Activated CD4-positive, CD25-positive, alpha-beta regulatory T cell treated with anti-CD3 and anti-CD28 coated beads, Interleukin-2, amount 50 U/mL, for 24 hours (primary cell): ENCODE data around the gene SPON1.
"Not testable (repeated sequence)": the region's sequence is repeated elsewhere in the genome, so short reads cannot be mapped to it uniquely, and the experiment has no call there.

ENCODE experiments used
- ATAC-seq, 2 donors: fragments of 150-1000 bp; cut with Tn5 transposase; one replicate each; pipeline ENCODE4 v1.10.0; 2021; ENCODE audit warnings: mild to moderate bottlenecking in 1 of 2, moderate library complexity in 1 of 2

Gene SPON1

DNA sequence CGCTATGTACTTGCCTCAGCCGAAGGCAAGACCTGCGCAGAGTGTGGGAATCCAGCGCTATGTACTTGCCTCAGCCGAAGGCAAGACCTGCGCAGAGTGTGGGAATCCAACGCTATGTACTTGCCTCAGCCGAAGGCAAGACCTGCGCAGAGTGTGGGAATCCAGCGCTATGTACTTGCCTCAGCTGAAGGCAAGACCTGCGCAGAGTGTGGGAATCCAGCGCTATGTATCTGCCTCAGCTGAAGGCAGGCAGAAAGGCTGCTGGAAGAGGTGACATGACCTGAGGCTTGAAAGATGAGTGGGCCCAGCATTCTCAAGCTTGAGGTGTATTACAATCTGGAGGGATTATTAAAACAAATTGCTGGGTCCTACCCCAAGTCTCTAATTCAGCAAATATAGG, 290.0 kb downstream of the SPON1 start:
- ATAC-seq: not testable (repeated sequence)

DNA sequence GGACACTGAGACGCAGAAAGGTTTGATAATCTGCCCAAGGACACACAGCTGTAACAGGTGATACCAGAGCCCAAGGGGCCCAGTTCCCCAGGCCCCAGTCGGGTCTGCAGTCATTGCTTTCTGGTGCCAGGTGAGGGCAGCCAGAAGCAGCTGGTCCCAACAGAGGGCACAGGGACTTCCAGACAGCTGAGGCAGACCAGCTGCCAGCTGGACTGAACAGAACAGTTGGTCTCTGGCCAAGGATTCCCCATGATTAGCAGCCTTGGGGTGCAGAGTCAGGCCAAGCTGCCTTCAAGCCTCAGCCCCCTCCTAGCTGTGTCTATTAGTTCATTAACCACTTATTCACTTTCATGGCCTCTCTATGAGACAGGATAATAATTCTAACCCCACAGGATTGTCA, 290.9 kb downstream of the SPON1 start:
- no peak for ATAC-seq

- no peak for ATAC-seq
These were observed 291.3 kb downstream of the SPON1 start for GRCh38 chr11:14253840-14254239.

GRCh38 chr11:14254533-14255237, 292.2 kb downstream of the SPON1 start:
- no peak for ATAC-seq

DNA sequence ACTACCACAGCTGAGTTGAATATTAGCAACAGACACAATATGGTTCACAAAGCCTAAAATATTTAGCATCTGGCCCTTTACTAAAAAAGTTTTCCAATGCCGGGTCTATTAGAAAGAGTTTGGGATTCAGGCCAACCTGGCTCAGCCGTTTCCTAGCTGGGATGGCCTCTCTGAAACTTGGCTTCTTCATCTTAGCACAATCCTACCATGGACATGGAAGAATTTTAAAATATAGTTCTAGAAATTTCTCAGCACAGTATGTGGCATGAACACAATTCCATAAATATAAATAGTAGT, 292.7 kb downstream of the SPON1 start:
- no peak for ATAC-seq

DNA sequence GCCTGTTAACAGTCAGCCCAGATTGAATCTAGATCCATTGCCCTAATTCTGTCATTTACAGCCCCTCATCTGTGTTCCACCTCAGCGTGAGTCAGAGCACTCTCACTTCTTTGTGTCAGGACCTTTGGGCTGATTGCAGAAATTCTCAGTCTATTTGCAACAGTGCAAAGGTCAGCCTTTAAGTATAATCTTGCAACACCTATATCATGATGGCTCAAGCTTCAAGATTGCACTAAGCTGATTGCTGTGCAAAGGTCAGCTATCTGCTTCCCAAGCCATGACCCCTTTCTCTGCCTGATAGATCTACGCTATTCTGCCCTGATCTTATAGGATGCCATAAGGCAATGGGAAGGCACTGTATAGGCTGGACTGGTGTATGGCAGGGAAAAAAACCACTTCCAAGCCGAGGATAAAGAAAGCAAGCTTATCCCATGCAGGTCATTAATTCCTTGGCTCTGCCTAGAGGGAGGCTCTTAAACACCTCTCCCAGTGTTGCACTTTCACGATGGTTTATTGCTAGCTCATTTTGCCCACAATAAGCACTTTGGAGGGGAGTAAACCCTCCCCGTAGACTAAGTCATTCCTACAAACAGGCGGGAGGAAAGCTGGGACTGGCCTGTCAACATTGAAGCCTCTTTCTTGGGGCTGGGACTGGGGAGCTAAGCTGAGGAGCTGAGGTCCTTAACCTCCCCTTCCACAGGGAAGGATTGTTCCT, 295.9 kb downstream of the SPON1 start:
- no peak for ATAC-seq

GRCh38 chr11:14259186-14259784, 296.8 kb downstream of the SPON1 start:
- no peak for ATAC-seq

DNA sequence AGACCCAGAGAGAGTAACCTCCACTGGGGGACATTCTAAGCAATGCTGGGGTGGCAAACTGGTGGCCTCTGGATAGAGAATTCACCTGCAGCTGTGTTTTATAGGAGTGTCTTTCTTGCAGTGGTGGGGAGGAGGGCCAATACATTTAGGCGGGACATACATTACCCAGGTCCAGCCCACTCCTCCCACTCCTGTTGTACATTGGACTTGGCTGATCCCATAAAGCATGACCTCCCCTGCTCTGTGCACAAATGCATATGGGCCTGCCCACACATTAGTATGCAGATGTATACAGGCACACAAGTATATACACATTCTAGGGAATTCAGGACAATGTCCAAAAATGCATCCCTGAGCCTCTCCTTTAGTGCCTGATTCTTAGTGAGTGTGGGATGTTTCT, 297.4 kb downstream of the SPON1 start:
- no peak for ATAC-seq

GRCh38 chr11:14261066-14261465, 298.5 kb downstream of the SPON1 start:
- no peak for ATAC-seq

- ATAC-seq: no peak
These were observed 299.8 kb downstream of the SPON1 start for GRCh38 chr11:14262271-14262846.

- ATAC-seq: no peak
These were observed 302.4 kb downstream of the SPON1 start for GRCh38 chr11:14264966-14265365.

- no peak for ATAC-seq
These were observed 304.1 kb downstream of the SPON1 start for GRCh38 chr11:14266622-14267021.

GRCh38 chr11:14267861-14268635, 305.5 kb downstream of the SPON1 start:
- ATAC-seq: no peak

- peak; percentile 71 to 77 for ATAC-seq
These were observed 307.4 kb downstream of the SPON1 start for GRCh38 chr11:14269692-14270573.

- ATAC-seq: peak; percentile 28 to 39
These were observed 308.4 kb downstream of the SPON1 start for GRCh38 chr11:14270690-14271542.

- ATAC-seq: no peak
These were observed 311.4 kb downstream of the SPON1 start for GRCh38 chr11:14273895-14274294.

DNA sequence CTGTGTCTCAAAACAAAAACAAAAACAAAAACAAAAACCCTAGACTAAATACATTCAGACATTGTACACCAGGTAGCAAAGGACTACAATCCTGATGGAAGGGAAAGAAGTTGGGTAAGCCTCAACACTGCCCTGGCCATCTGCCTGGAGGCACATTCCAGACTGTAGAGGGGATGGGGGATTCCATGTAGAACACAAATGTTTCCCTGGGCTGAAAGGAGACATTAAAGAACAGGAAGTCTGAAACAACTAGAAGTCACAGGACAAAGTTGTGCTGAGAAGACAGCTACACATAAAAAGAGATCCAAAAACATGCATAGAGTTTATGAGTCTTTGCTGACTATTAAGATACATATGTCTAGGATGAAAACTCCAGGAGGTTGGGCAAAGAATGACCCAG, 312.6 kb downstream of the SPON1 start:
- ATAC-seq: no peak

DNA sequence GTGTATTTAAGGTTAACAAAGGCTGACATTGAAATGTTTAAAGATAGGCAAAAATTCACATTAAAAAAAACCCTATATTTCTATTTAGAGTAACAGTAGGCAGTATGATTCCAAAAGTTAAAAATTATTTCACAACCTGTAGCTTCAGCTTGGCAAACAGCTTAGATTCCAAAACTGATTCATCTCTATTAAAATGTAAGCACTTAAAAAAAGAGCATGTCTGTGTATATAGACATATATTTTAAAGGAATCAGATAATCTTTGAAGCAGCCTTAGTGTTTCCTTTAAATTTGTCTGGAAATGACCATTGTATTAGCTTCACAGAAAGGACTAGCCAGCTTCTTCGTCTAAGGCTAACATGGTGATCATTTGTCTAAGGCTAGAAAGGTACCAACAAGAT, 316.3 kb downstream of the SPON1 start:
- ATAC-seq: not testable (repeated sequence)

DNA sequence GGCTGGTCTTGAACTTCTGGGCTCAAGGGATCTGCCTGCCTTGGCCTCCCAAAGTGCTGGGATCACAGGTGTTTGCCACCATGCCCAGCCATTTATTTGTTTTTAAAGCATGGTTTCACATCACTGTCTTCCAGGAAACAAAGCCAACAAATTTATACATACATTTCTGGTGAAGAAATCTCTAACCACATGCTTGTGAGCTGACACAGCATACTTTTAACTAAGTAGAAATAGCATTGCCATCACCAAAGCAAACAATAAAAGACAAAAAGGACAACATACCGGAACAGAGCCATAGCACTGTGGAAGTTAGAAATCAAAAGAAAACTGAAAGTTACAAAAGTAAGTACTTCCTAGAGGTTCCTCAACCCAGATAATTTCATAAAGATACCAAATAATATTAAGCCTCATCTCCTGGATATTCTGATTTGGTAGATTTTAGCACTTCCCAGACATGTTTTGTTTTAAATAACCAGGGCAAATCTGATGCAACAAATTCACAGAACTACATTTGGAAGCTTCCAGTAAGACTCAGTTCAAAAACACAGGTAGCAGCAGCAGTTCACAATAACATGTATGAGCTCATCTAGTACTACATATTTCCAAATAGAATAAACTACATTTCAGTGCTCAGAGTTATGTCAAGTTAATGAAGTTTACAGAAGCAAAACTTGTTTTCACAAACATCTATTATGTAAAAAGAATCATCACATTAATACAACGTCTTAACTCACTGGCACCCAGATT, 325.8 kb downstream of the SPON1 start:
- no peak for ATAC-seq

DNA sequence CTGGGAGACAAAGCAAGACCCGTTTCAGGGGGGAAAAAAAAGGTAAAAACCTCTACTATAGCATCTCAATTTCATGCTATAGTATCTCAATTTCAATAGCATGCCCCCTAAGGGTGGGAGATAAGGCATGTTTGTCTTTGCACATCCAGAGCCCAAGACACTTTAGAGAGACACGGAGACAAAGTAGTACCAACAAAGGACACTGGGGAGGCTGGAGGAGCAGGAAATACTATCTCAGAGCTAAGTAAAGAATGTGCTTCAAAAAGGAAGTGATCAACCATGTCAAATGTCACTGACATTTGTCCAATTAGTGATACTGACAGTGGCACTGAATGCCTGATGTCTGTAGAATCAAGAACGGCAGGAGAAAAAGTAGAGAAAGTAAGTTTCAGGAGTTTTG, 327.9 kb downstream of the SPON1 start:
- no peak for ATAC-seq
